ENCODE data around the gene KIF18B.

The KIF18B gene

DNA sequence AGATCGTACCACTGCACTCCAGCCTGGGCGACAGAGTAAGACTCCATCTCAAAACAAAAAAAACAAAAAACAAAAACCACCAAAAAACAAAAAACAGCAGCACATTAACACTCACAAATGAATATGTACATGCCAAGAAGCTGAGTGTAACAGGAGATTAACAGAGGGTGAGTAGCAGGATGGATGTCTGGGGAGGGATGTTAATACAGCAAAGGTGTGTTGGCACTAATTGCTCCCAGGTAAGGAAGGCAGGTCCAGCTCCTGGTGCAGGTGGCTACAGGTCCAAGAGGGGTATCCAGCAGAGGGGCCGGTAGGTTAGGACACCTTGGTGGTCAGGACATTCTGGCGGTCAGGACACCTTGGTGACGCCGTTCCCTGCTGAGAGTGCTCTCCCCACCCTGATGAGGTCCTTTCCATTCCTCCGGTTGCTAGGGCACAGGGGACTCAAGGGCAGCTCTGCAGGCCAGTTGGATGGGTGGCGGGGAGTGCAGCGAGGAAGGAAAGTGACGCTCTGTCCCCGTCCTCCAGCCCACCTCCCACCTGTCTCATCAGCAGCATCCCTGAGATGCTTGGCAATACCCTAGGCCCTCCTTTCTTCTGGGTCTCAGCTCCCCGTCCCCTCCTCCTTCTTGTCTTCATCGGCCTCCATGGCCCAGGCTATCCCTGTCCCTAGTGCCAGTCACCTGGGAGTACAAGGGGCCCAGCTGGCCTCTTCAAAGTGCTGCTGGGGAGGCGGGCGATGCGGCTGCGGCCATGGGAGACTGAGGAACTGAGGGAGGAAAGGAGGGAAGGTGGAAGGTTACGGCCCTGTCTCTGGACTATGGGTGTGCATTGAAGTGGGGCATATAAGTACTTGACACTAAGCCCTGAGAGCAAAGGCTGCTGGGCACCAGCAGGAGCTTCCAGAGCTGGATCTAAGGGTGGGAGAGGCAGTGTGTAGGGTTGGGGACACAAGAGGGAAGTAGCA, 21.6 kb downstream of the KIF18B start:
- H4K8ac ChIP-seq (ENCODE audit: low read depth, low read length) = no peak overlapping the region
- H3K56ac ChIP-seq (ENCODE audit: low read length) = no peak overlapping the region
- no peak overlapping the region for H3K18ac ChIP-seq (ENCODE audit: low read length)
- no peak overlapping the region for H3K4me3 ChIP-seq (ENCODE audit: low read length)
- H3K9ac ChIP-seq (ENCODE audit: low read length) = no peak overlapping the region
- H2BK15ac ChIP-seq (replicated peaks; ENCODE audit: low read depth) = no peak overlapping the region
- H3K4ac ChIP-seq (ENCODE audit: low read depth, low read length) = no peak overlapping the region
- no peak overlapping the region for H3K4me2 ChIP-seq (ENCODE audit: low read length)
- H4K5ac ChIP-seq (ENCODE audit: low read length) = no peak overlapping the region
- no peak overlapping the region for H3K27ac ChIP-seq (ENCODE audit: low read depth, low read length)
- H3K4me1 ChIP-seq (ENCODE audit: control insufficient read depth, low read depth, low read length) = no peaks in the 10 kb centered on the region
- DNase-seq = no peak
- no peak overlapping the region for H2BK5ac ChIP-seq (ENCODE audit: low read length)
- H3K23ac ChIP-seq (ENCODE audit: low read length) = no peak overlapping the region
- H2BK120ac ChIP-seq (ENCODE audit: low read depth, low read length) = no peak overlapping the region
- no peaks in the 10 kb centered on the region for H3K79me1 ChIP-seq (ENCODE audit: low read length)
- H3K79me2 ChIP-seq (ENCODE audit: control insufficient read depth, insufficient read depth, low read length) = no peaks in the 10 kb centered on the region
- H3K27me3 ChIP-seq (ENCODE audit: insufficient read depth, low read length, poor library complexity) = no peaks in the 10 kb centered on the region
- H2AK5ac ChIP-seq (ENCODE audit: low read length) = no peak overlapping the region
- no CpG with 5 or more reads among the region's 18 CpGs for WGBS (ENCODE audit: extremely low coverage, insufficient coverage, low lambda C conversion rate)
- H3K36me3 ChIP-seq (ENCODE audit: control insufficient read depth, insufficient read depth, low read length) = peaks cover 24% of the 10 kb centered on the region

DNA sequence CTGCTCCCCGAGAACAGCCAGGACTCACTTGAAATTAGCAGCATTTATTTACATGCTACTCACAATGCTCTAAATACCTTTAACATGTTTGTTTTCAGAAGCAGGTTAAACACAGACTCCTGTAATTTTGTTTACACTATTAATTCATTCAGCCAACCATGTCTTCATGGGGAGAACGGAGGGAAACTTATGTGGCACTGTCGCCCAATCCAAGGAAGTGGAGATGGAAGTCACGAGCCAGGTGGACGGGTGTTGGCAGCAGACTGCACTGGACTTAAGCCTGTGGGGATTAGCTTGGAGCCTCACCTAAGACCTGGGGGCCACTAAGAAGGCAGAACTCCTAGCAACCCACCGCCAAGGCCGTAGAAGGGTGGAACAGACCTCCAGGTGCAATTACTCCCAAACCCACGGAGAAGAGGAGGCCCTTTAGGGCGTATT, 23.4 kb downstream of the KIF18B start:
- Histone ChIP-seq H3K4me2 (ENCODE audit: low read length) (no peak overlapping the region), H3K18ac (ENCODE audit: low read length) (no peak overlapping the region), H4K8ac (ENCODE audit: low read depth, low read length) (no peak overlapping the region), H2BK5ac (ENCODE audit: low read length) (no peak overlapping the region), H3K9ac (ENCODE audit: low read length) (no peak overlapping the region), H3K4ac (ENCODE audit: low read depth, low read length) (no peak overlapping the region), H3K4me1 (ENCODE audit: control insufficient read depth, low read depth, low read length) (no peaks in the 10 kb centered on the region), H3K36me3 (ENCODE audit: control insufficient read depth, insufficient read depth, low read length) (peaks cover 22% of the 10 kb centered on the region), H3K79me2 (ENCODE audit: control insufficient read depth, insufficient read depth, low read length) (no peaks in the 10 kb centered on the region), H2BK120ac (ENCODE audit: low read depth, low read length) (no peak overlapping the region), H4K5ac (ENCODE audit: low read length) (no peak overlapping the region), H3K79me1 (ENCODE audit: low read length) (no peaks in the 10 kb centered on the region), H2BK15ac (replicated peaks; ENCODE audit: low read depth) (no peak overlapping the region), H3K27me3 (ENCODE audit: insufficient read depth, low read length, poor library complexity) (no peaks in the 10 kb centered on the region), H3K4me3 (ENCODE audit: low read length) (no peak overlapping the region), H2AK5ac (ENCODE audit: low read length) (no peak overlapping the region), H3K23ac (ENCODE audit: low read length) (no peak overlapping the region), H3K27ac (ENCODE audit: low read depth, low read length) (no peak overlapping the region), H3K56ac (ENCODE audit: low read length) (no peak overlapping the region)
- WGBS (ENCODE audit: extremely low coverage, insufficient coverage, low lambda C conversion rate) = no CpG with 5 or more reads among the region's 9 CpGs
- no peak for DNase-seq

DNA sequence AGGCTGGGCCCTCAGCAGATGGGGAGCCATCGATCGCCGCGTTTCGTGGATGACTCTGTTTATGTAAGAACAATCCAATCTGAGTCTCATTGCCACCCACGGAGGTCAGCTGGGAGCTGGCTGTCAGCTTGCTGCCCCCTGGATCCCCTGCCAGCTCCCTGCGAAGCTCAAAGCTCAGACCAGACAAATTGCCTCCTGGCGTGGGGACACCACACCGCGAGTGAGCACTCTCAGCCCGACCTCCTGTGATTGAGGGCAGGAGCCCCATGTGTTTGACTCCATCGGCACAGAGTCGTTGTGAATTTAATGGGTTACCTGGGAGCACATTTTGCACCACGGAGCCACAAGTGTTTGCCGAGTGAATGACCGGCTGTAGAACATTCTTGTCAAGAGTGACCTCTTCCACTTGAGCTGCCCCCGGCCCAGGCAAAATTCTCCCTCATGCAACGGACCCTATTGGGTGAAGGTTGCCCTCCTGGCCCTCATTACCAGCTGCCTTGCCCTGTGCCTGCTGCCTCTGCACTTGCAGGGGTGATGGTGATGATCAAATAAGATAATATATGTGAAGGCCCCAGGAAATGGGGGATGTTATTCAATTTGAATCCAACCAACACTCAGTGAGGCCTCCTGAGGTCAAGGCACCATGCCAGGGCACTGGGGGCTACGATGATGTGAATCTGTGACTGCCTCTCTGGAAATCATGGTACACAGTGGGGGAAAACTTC, 24.7 kb downstream of the KIF18B start:
- H3K4me2 ChIP-seq (ENCODE audit: low read length) = no peak overlapping the region
- DNase-seq = no peak
- peaks cover 16% of the 10 kb centered on the region for H3K36me3 ChIP-seq (ENCODE audit: control insufficient read depth, insufficient read depth, low read length)
- no peak overlapping the region for H2BK15ac ChIP-seq (replicated peaks; ENCODE audit: low read depth)
- no peaks in the 10 kb centered on the region for H3K79me1 ChIP-seq (ENCODE audit: low read length)
- H2AK5ac ChIP-seq (ENCODE audit: low read length) = no peak overlapping the region
- no peak overlapping the region for H4K8ac ChIP-seq (ENCODE audit: low read depth, low read length)
- H3K27ac ChIP-seq (ENCODE audit: low read depth, low read length) = no peak overlapping the region
- H2BK5ac ChIP-seq (ENCODE audit: low read length) = no peak overlapping the region
- H3K4ac ChIP-seq (ENCODE audit: low read depth, low read length) = no peak overlapping the region
- H3K23ac ChIP-seq (ENCODE audit: low read length) = no peak overlapping the region
- no peak overlapping the region for H3K18ac ChIP-seq (ENCODE audit: low read length)
- no peaks in the 10 kb centered on the region for H3K4me1 ChIP-seq (ENCODE audit: control insufficient read depth, low read depth, low read length)
- no peak overlapping the region for H2BK120ac ChIP-seq (ENCODE audit: low read depth, low read length)
- H3K79me2 ChIP-seq (ENCODE audit: control insufficient read depth, insufficient read depth, low read length) = no peaks in the 10 kb centered on the region
- H4K5ac ChIP-seq (ENCODE audit: low read length) = no peak overlapping the region
- no peak overlapping the region for H3K9ac ChIP-seq (ENCODE audit: low read length)
- no peak overlapping the region for H3K56ac ChIP-seq (ENCODE audit: low read length)
- no peaks in the 10 kb centered on the region for H3K27me3 ChIP-seq (ENCODE audit: insufficient read depth, low read length, poor library complexity)
- no peak overlapping the region for H3K4me3 ChIP-seq (ENCODE audit: low read length)
- no CpG with 5 or more reads among the region's 19 CpGs for WGBS (ENCODE audit: extremely low coverage, insufficient coverage, low lambda C conversion rate)

DNA sequence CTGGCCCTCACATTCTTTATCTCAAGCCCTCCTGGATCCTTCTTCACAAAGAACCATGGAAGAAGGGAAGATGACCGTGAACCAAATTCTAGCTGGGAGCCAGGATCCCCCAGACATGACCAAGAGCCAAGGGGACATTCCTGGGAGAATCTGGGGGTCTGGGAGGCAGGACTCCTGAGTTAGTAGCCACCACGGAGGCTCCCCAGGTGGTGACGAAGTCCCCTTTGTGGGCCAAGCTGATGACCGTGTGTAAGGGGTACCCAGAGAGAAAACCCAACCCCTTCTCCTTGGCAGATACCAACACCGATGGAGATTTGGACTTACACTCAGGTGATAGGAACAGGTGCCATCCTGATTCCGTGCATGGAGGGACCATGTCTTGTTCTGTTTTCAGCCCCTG, 25.4 kb downstream of the KIF18B start:
- Histone ChIP-seq H3K4me1 (ENCODE audit: control insufficient read depth, low read depth, low read length) (no peaks in the 10 kb centered on the region), H3K56ac (ENCODE audit: low read length) (no peak overlapping the region), H3K79me1 (ENCODE audit: low read length) (no peaks in the 10 kb centered on the region), H4K5ac (ENCODE audit: low read length) (no peak overlapping the region), H3K23ac (ENCODE audit: low read length) (no peak overlapping the region), H2BK15ac (replicated peaks; ENCODE audit: low read depth) (no peak overlapping the region), H3K79me2 (ENCODE audit: control insufficient read depth, insufficient read depth, low read length) (no peaks in the 10 kb centered on the region), H2BK5ac (ENCODE audit: low read length) (no peak overlapping the region), H4K8ac (ENCODE audit: low read depth, low read length) (no peak overlapping the region), H2AK5ac (ENCODE audit: low read length) (no peak overlapping the region), H3K18ac (ENCODE audit: low read length) (no peak overlapping the region), H3K27ac (ENCODE audit: low read depth, low read length) (no peak overlapping the region), H3K36me3 (ENCODE audit: control insufficient read depth, insufficient read depth, low read length) (peaks cover 10% of the 10 kb centered on the region), H3K4me3 (ENCODE audit: low read length) (no peak overlapping the region), H3K9ac (ENCODE audit: low read length) (no peak overlapping the region), H3K4ac (ENCODE audit: low read depth, low read length) (no peak overlapping the region), H3K27me3 (ENCODE audit: insufficient read depth, low read length, poor library complexity) (no peaks in the 10 kb centered on the region), H3K4me2 (ENCODE audit: low read length) (no peak overlapping the region), H2BK120ac (ENCODE audit: low read depth, low read length) (no peak overlapping the region)
- no CpG with 5 or more reads among the region's 6 CpGs for WGBS (ENCODE audit: extremely low coverage, insufficient coverage, low lambda C conversion rate)
- DNase-seq = no peak

DNA sequence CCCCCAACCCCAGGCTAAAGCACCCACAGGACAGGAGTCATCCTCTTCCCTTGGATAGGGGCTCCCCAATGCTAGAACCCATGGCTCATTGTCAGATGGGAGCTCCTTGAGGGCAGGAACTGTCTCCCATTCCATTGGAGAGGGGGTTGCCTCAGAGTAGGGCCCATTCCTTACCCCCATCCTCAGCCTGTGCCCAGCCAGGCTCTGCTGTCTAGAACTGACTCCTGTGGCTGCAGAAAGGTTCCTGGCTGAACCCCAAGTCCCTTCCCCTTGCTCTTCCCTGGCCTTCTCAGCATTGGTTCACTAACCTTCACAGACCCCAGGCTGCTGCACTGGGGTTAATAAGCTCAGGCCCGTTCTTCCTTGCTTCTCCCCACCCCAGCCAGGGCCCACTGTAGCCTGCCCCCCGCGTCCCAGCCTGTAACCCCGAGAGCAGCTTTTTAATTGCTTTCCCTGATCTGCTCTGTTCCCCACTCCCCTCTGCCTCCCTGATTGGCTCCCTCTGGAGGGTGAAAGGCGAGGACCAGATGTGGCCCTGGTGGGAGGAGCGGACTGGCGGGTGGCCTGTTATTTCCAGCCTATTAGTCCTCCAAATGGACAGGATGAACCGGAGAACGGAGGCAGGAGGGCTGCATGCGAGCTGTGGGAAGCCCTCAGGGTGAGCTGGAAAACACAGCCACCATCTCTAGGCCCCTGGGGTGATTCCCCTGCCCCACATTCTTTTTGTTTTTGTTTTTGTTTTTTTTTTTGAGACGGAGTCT, 26.3 kb downstream of the KIF18B start:
- H3K79me1 ChIP-seq (ENCODE audit: low read length) = no peaks in the 10 kb centered on the region
- no peak overlapping the region for H3K56ac ChIP-seq (ENCODE audit: low read length)
- no peaks in the 10 kb centered on the region for H3K79me2 ChIP-seq (ENCODE audit: control insufficient read depth, insufficient read depth, low read length)
- no peak overlapping the region for H2BK15ac ChIP-seq (replicated peaks; ENCODE audit: low read depth)
- H2BK5ac ChIP-seq (ENCODE audit: low read length) = no peak overlapping the region
- no peak overlapping the region for H3K4ac ChIP-seq (ENCODE audit: low read depth, low read length)
- peaks cover 6% of the 10 kb centered on the region for H3K36me3 ChIP-seq (ENCODE audit: control insufficient read depth, insufficient read depth, low read length)
- no peak overlapping the region for H3K18ac ChIP-seq (ENCODE audit: low read length)
- no peak overlapping the region for H3K4me3 ChIP-seq (ENCODE audit: low read length)
- no peak overlapping the region for H2AK5ac ChIP-seq (ENCODE audit: low read length)
- peak; percentile 58 for DNase-seq
- H3K27me3 ChIP-seq (ENCODE audit: insufficient read depth, low read length, poor library complexity) = no peaks in the 10 kb centered on the region
- H3K9ac ChIP-seq (ENCODE audit: low read length) = no peak overlapping the region
- H3K27ac ChIP-seq (ENCODE audit: low read depth, low read length) = no peak overlapping the region
- no CpG with 5 or more reads among the region's 11 CpGs for WGBS (ENCODE audit: extremely low coverage, insufficient coverage, low lambda C conversion rate)
- no peak overlapping the region for H3K4me2 ChIP-seq (ENCODE audit: low read length)
- H4K5ac ChIP-seq (ENCODE audit: low read length) = no peak overlapping the region
- no peaks in the 10 kb centered on the region for H3K4me1 ChIP-seq (ENCODE audit: control insufficient read depth, low read depth, low read length)
- no peak overlapping the region for H4K8ac ChIP-seq (ENCODE audit: low read depth, low read length)
- no peak overlapping the region for H2BK120ac ChIP-seq (ENCODE audit: low read depth, low read length)
- no peak overlapping the region for H3K23ac ChIP-seq (ENCODE audit: low read length)

Measured in mesendoderm (in vitro differentiated cells).